GM23338 (cell line): ENCODE data around the gene NECTIN1. TPM values are rescaled to one million over a fixed set of nuclear protein-coding genes. Genes with fewer than 3 reads are reported as not detected.
A peak's percentile ranks its signal among the peaks of the same experiment; 100 is the strongest.

Experiments
- ATAC-seq: fragments of 200-7000 bp; cut with Tn5 transposase; 3 replicates; pipeline ENCODE4 v1.9.1; 2020
- DNase-seq: peaks from one replicate; pipeline ENCODE4 v3.0.0-alpha.2; 2015; ENCODE audit warnings: low spot score
- H2AFZ ChIP-seq: fragments of 200-600 bp; sonication (generic); 2 replicates; pipeline ENCODE4 v1.8.0; 2016; ENCODE audit warnings: antibody characterized with exemption, mild to moderate bottlenecking, moderate library complexity
- H3F3A ChIP-seq: fragments of 200-600 bp; sonication (generic); replicated peaks from 2 replicates; pipeline ENCODE4 v1.8.0; 2017; ENCODE audit warnings: antibody characterized with exemption, mixed run types, low read depth
- H3K27ac ChIP-seq: fragments of 200-600 bp; sonication (generic); 2 replicates; pipeline ENCODE4 v1.6.1; 2016; ENCODE audit warnings: low read depth
- H3K27me3 ChIP-seq: fragments of 200-600 bp; sonication (generic); 2 replicates; pipeline ENCODE4 v1.8.0; 2016; ENCODE audit warnings: mild to moderate bottlenecking, mixed run types, moderate library complexity; ENCODE audit not compliant: insufficient read depth
- H3K36me3 ChIP-seq: fragments of 200-600 bp; sonication (generic); 2 replicates; pipeline ENCODE4 v1.8.0; 2016; ENCODE audit warnings: mild to moderate bottlenecking; ENCODE audit not compliant: insufficient read depth
- H3K4me1 ChIP-seq: fragments of 200-600 bp; sonication (generic); 2 replicates; pipeline ENCODE4 v1.8.0; 2016; ENCODE audit warnings: mild to moderate bottlenecking, moderate library complexity; ENCODE audit not compliant: insufficient read depth
- H3K4me2 ChIP-seq: fragments of 200-600 bp; sonication (generic); 2 replicates; pipeline ENCODE4 v1.7.1; 2017; ENCODE audit warnings: mixed run types
- H3K4me3 ChIP-seq: fragments of 200-600 bp; sonication (generic); 2 replicates; pipeline ENCODE4 v1.6.1; 2016; ENCODE audit warnings: mixed run types
- H3K79me2 ChIP-seq: fragments of 200-600 bp; sonication (generic); replicated peaks from 2 replicates; pipeline ENCODE4 v1.8.0; 2017; ENCODE audit warnings: mild to moderate bottlenecking; ENCODE audit not compliant: insufficient read depth
- H3K9me2 ChIP-seq: fragments of 200-600 bp; sonication (generic); 2 replicates; pipeline ENCODE4 v1.8.0; 2017; ENCODE audit not compliant: insufficient read depth
- H4K20me1 ChIP-seq: fragments of 200-600 bp; sonication (generic); replicated peaks from 2 replicates; pipeline ENCODE4 v1.8.0; 2017; ENCODE audit warnings: mild to moderate bottlenecking; ENCODE audit not compliant: insufficient read depth
- H3K27ac Mint-ChIP-seq: 2 replicates; pipeline ENCODE4 v1.8.0; 2020; ENCODE audit warnings: inconsistent platforms, mild to moderate bottlenecking, moderate library complexity, mixed read lengths
- H3K27me3 Mint-ChIP-seq: 3 replicates; pipeline ENCODE4 v1.8.0; 2022; ENCODE audit warnings: low read depth, mild to moderate bottlenecking, moderate library complexity, mixed read lengths, inconsistent platforms; ENCODE audit not compliant: insufficient read depth, poor library complexity
- H3K36me3 Mint-ChIP-seq: 3 replicates; pipeline ENCODE4 v1.8.0; 2021; ENCODE audit warnings: low read depth, mild to moderate bottlenecking, inconsistent platforms, moderate library complexity, mixed read lengths
- H3K4me1 Mint-ChIP-seq: 3 replicates; pipeline ENCODE4 v1.8.0; 2020; ENCODE audit warnings: mild to moderate bottlenecking, inconsistent platforms, mixed read lengths
- H3K4me3 Mint-ChIP-seq: 3 replicates; pipeline ENCODE4 v1.8.0; 2021; ENCODE audit warnings: moderate library complexity, mild to moderate bottlenecking, inconsistent platforms, mixed read lengths
- H3K9me3 Mint-ChIP-seq: 3 replicates; pipeline ENCODE4 v1.8.0; 2020; ENCODE audit warnings: moderate library complexity, mild to moderate bottlenecking, inconsistent platforms, mixed read lengths
- ZNF114 ChIP-seq: fragments of 250-450 bp; sonication (Bioruptor Pico); IDR thresholded peaks from 2 replicates; pipeline ENCODE4 v1.5.0; 2020; ENCODE audit warnings: mild to moderate bottlenecking, moderate library complexity
- polyA plus RNA-seq: library from polyadenylated mRNA; unstranded; fragments of >200 nt; fragmentation: Nextera tagmentation; extraction: Ambion mirVana; gene quantifications from 2 replicates; pipeline ENCODE4 v1.2.1, GENCODE V29; 2016
- total RNA-seq: library from RNA; depleted of rRNA; stranded (reverse); fragments of >200 nt; shearing (Covaris generic); gene quantifications from 2 replicates; pipeline ENCODE4 v1.2.3, GENCODE V29; 2014
- TF ChIP-seq, protein P1 (sequence below): fragments of 250-450 bp; sonication (Bioruptor Pico); IDR thresholded peaks from 2 replicates; pipeline ENCODE4 v1.5.0; 2020; ENCODE audit warnings: mild to moderate bottlenecking, moderate library complexity
- TF ChIP-seq, protein P2 (sequence below): IDR thresholded peaks from one replicate; pipeline ENCODE4 v1.6.1; 2018; ENCODE audit warnings: antibody characterized with exemption; ENCODE audit not compliant: unreplicated experiment

Gene NECTIN1
- total and polyA plus RNA-seq, 2 experiments from 2014 or later: 18.7 to 56.3 TPM

DNA sequence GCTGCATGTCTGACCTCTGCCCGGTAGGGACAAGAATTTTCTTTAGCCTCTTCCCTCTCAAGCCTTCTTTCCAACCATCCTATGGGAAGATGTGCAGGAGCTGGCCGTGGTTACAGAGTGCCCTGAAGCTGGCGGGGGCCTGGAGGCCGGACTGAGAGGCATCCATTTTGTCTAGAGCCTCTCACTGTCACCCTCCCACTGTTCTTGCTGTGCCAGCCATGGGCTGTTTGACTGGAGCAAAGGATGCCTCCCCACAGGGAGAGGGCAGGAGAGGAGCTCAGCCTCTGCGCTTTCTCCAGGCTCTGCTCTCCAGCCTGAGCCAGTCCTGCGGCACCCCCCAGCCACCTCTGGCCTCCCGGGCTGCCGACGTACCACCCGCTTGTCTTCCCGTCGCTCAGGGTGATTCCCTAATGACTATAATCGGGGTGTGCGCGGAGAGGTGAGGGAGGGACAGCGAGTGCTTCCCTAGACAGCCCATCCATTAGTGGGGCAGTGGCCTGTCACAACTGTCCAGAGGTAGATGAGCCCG, 123.8 kb downstream of the NECTIN1 start (continued):
- TF ChIP-seq, protein P1, sequence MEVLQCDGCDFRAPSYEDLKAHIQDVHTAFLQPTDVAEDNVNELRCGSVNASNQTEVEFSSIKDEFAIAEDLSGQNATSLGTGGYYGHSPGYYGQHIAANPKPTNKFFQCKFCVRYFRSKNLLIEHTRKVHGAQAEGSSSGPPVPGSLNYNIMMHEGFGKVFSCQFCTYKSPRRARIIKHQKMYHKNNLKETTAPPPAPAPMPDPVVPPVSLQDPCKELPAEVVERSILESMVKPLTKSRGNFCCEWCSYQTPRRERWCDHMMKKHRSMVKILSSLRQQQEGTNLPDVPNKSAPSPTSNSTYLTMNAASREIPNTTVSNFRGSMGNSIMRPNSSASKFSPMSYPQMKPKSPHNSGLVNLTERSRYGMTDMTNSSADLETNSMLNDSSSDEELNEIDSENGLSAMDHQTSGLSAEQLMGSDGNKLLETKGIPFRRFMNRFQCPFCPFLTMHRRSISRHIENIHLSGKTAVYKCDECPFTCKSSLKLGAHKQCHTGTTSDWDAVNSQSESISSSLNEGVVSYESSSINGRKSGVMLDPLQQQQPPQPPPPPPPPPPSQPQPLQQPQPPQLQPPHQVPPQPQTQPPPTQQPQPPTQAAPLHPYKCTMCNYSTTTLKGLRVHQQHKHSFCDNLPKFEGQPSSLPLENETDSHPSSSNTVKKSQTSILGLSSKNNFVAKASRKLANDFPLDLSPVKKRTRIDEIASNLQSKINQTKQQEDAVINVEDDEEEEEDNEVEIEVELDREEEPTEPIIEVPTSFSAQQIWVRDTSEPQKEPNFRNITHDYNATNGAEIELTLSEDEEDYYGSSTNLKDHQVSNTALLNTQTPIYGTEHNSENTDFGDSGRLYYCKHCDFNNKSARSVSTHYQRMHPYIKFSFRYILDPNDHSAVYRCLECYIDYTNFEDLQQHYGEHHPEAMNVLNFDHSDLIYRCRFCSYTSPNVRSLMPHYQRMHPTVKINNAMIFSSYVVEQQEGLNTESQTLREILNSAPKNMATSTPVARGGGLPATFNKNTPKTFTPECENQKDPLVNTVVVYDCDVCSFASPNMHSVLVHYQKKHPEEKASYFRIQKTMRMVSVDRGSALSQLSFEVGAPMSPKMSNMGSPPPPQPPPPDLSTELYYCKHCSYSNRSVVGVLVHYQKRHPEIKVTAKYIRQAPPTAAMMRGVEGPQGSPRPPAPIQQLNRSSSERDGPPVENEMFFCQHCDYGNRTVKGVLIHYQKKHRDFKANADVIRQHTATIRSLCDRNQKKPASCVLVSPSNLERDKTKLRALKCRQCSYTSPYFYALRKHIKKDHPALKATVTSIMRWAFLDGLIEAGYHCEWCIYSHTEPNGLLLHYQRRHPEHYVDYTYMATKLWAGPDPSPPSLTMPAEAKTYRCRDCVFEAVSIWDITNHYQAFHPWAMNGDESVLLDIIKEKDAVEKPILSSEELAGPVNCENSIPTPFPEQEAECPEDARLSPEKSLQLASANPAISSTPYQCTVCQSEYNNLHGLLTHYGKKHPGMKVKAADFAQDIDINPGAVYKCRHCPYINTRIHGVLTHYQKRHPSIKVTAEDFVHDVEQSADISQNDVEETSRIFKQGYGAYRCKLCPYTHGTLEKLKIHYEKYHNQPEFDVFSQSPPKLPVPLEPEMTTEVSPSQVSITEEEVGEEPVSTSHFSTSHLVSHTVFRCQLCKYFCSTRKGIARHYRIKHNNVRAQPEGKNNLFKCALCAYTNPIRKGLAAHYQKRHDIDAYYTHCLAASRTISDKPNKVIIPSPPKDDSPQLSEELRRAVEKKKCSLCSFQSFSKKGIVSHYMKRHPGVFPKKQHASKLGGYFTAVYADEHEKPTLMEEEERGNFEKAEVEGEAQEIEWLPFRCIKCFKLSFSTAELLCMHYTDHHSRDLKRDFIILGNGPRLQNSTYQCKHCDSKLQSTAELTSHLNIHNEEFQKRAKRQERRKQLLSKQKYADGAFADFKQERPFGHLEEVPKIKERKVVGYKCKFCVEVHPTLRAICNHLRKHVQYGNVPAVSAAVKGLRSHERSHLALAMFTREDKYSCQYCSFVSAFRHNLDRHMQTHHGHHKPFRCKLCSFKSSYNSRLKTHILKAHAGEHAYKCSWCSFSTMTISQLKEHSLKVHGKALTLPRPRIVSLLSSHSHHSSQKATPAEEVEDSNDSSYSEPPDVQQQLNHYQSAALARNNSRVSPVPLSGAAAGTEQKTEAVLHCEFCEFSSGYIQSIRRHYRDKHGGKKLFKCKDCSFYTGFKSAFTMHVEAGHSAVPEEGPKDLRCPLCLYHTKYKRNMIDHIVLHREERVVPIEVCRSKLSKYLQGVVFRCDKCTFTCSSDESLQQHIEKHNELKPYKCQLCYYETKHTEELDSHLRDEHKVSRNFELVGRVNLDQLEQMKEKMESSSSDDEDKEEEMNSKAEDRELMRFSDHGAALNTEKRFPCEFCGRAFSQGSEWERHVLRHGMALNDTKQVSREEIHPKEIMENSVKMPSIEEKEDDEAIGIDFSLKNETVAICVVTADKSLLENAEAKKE (CRISPR knock-in tag): no peak

DNA sequence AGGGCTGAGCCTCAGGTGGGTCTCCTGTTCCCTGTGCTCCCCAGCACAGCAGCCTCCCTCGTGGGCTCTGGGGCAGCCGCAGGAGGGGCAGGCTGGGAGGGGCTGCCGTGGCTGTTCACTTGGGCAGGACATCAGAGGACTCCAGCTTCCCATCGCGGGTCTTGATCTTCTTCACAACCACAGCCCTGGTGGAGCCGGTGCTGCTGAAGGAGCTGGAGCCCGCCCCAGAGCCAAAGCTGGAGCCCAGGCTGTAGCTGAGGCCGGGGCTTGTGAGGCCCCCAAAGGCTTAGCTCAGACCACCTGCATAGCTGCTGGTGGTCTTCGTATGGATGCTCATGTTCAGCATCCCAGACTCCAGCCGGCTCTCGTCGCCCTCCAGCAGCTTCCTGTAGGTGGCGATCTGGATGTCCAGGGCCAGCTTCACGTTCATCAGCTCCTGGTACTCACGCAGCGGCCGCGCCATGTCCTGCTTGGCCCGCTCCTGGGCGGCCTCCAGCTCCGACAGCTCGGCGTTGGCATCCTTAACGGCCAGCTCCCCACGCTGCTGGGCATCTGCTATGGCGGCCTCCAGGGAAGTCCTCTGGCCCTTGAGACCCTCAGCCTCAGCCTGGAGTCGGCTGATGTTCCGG, 126.1 kb downstream of the NECTIN1 start:
- no peak overlapping the region for H3K27ac Mint-ChIP-seq
- H3K36me3 ChIP-seq: no peaks in the 10 kb centered on the region
- no peaks in the 10 kb centered on the region for H3K9me2 ChIP-seq
- no peaks in the 10 kb centered on the region for H3K79me2 ChIP-seq
- peaks cover 11% of the 10 kb centered on the region for H3K4me1 ChIP-seq
- H3K4me3 Mint-ChIP-seq: no peak overlapping the region
- no peaks in the 10 kb centered on the region; the same call in 2 of the 3 replicates for H3K36me3 Mint-ChIP-seq
- H2AFZ ChIP-seq: no peak overlapping the region
- no peaks in the 10 kb centered on the region for H3K9me3 Mint-ChIP-seq
- H3K27ac ChIP-seq: no peak overlapping the region
- H3K4me2 ChIP-seq: no peak overlapping the region
- no peak overlapping the region for H3K4me3 ChIP-seq
- H3F3A ChIP-seq: no peaks in the 10 kb centered on the region
- ATAC-seq (no peak), DNase-seq (peak; percentile 60)
- no peaks in the 10 kb centered on the region for H4K20me1 ChIP-seq
- H3K27me3 Mint-ChIP-seq: peaks cover 11% of the 10 kb centered on the region
- peaks cover 7% of the 10 kb centered on the region; the same call in 1 of the 2 replicates for H3K27me3 ChIP-seq
- peaks cover 14% of the 10 kb centered on the region for H3K4me1 Mint-ChIP-seq
- TF ChIP-seq, protein P1 (CRISPR knock-in tag): no peak
- TF ChIP-seq, protein P2, sequence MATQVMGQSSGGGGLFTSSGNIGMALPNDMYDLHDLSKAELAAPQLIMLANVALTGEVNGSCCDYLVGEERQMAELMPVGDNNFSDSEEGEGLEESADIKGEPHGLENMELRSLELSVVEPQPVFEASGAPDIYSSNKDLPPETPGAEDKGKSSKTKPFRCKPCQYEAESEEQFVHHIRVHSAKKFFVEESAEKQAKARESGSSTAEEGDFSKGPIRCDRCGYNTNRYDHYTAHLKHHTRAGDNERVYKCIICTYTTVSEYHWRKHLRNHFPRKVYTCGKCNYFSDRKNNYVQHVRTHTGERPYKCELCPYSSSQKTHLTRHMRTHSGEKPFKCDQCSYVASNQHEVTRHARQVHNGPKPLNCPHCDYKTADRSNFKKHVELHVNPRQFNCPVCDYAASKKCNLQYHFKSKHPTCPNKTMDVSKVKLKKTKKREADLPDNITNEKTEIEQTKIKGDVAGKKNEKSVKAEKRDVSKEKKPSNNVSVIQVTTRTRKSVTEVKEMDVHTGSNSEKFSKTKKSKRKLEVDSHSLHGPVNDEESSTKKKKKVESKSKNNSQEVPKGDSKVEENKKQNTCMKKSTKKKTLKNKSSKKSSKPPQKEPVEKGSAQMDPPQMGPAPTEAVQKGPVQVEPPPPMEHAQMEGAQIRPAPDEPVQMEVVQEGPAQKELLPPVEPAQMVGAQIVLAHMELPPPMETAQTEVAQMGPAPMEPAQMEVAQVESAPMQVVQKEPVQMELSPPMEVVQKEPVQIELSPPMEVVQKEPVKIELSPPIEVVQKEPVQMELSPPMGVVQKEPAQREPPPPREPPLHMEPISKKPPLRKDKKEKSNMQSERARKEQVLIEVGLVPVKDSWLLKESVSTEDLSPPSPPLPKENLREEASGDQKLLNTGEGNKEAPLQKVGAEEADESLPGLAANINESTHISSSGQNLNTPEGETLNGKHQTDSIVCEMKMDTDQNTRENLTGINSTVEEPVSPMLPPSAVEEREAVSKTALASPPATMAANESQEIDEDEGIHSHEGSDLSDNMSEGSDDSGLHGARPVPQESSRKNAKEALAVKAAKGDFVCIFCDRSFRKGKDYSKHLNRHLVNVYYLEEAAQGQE: no peak
- no peak for TF ChIP-seq ZNF114
